ENCODE results near the gene FMNL3.
A peak's percentile ranks its signal among the peaks of the same experiment; 100 is the strongest.

The FMNL3 gene, protein sequence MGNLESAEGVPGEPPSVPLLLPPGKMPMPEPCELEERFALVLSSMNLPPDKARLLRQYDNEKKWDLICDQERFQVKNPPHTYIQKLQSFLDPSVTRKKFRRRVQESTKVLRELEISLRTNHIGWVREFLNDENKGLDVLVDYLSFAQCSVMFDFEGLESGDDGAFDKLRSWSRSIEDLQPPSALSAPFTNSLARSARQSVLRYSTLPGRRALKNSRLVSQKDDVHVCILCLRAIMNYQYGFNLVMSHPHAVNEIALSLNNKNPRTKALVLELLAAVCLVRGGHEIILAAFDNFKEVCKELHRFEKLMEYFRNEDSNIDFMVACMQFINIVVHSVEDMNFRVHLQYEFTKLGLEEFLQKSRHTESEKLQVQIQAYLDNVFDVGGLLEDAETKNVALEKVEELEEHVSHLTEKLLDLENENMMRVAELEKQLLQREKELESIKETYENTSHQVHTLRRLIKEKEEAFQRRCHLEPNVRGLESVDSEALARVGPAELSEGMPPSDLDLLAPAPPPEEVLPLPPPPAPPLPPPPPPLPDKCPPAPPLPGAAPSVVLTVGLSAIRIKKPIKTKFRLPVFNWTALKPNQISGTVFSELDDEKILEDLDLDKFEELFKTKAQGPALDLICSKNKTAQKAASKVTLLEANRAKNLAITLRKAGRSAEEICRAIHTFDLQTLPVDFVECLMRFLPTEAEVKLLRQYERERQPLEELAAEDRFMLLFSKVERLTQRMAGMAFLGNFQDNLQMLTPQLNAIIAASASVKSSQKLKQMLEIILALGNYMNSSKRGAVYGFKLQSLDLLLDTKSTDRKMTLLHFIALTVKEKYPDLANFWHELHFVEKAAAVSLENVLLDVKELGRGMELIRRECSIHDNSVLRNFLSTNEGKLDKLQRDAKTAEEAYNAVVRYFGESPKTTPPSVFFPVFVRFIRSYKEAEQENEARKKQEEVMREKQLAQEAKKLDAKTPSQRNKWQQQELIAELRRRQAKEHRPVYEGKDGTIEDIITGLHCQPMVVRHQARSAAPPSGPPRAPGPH

DNA sequence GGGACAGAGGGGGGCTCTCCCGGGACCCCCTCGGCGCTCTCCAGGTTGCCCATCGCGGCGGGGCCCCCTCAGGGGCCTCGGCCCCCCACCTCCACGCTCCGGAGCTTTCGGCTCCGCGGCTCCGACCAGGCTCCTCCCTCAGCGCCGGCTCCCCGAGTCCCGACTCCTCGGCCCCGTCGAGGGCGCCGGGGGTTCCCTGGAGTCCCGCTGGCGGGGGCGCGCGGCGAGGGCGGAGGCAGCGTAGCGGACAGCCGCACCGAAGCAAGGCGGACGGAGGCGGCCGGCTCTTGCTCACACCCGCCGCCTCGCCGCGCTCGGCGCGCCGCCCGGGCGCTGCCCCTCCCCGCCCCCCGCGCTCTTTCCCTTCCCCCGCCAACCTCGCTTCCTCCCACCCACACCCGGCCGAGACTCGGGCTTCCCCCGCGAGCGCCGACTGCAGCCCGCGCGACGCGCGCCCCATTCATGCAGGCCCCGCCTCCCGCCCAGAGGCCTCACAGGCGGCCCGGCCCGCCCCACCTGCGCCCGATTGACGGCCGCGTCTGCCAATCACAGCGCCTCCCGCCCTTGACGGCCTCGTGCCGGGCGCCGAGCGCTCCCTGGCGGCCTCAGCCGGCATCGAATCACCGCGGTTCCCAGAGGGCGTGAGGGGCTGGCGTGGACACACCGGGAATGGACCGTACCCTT lies at the start of gene FMNL3:
FMNL3 (minus strand) TSS at position 278 of the 684 bp plus-strand sequence; CDS start at position 53, 225 bp downstream.
- TF ChIP-seq, protein P1, sequence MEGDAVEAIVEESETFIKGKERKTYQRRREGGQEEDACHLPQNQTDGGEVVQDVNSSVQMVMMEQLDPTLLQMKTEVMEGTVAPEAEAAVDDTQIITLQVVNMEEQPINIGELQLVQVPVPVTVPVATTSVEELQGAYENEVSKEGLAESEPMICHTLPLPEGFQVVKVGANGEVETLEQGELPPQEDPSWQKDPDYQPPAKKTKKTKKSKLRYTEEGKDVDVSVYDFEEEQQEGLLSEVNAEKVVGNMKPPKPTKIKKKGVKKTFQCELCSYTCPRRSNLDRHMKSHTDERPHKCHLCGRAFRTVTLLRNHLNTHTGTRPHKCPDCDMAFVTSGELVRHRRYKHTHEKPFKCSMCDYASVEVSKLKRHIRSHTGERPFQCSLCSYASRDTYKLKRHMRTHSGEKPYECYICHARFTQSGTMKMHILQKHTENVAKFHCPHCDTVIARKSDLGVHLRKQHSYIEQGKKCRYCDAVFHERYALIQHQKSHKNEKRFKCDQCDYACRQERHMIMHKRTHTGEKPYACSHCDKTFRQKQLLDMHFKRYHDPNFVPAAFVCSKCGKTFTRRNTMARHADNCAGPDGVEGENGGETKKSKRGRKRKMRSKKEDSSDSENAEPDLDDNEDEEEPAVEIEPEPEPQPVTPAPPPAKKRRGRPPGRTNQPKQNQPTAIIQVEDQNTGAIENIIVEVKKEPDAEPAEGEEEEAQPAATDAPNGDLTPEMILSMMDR (IDR thresholded peaks at IDR 0.05; ENCODE audit: insufficient read depth, low read depth, low read length, missing control alignments) = peak; percentile 92
- peak; percentile 99 for DNase-seq (ENCODE audit: low read depth)
- H3K4me3 ChIP-seq (ENCODE audit: low read depth, low read length) = peak within 1 kb of the TSS; percentile 77

DNA sequence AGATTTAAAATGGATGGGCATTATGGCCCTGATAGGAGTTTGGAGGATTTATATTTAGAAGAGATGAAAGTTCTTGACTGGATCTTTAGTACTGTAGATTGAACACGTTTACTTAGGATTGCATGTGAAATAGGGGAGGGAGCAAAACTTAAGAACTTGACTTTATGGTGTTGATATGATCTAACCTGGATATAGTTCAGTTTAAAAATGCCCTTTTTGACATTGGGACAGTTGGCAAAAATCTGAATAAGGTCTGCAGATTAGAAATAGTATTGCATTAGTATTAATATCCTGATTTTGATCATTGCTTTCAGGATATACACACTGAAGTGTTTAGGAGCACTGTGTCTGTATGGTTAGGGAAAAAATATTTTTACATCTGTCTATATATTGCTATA lies 43.8 kb upstream of the FMNL3 start:
- no peak overlapping the region for H3K4me3 ChIP-seq (ENCODE audit: low read depth, low read length)
- no peak for DNase-seq (ENCODE audit: low read depth)
- TF ChIP-seq, protein P1 (IDR thresholded peaks at IDR 0.05; ENCODE audit: insufficient read depth, low read depth, low read length, missing control alignments) = no peak

DNA sequence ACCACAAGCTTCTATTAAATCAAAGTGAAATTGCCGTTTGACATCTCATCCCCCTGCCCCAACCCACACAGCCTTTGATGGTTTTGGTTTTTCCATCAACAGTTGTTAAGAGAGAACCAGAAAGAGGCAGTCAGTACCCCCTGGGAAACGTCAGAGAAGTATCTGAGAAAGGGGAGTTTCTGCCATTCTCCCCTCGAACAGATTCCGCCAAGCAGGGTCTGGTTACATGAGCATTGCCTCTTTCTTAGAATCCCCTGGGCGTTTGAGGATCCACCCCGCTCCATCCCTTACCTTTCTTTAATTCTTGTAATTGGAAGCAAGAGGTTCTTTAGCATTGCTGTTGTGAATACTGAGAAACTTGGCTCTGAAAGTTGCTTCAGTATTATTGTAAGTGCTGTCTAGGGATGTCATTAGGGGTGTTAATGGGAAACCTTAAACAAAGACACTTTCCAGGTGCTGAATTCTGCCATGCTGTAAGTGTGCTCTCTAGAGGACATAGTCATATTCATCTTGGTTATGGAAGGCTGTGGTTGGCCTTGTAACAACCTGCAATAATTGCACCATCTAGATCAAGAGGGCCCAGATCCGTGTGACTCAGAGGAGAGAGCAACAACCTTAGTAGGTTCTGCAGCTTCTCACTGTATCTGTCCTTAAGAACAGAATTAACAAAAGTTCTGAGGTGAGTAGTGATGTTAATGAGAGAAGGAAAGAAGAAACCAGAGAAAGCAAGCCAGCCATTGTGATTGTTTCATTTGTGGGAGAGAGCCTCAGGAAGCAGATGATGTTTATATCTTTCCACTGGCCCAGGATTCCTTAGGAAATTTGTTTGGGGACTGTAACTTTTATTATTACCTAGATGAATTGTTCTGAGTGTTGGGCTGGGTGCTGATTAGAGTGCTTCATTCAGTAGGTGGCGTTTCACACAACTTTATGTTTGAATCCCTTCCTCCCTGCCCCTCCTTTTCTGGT lies 43.1 kb upstream of the FMNL3 start:
- TF ChIP-seq, protein P1 (IDR thresholded peaks at IDR 0.05; ENCODE audit: insufficient read depth, low read depth, low read length, missing control alignments) = no peak
- peak overlapping the region; percentile 1; the same call in 1 of the 2 replicates for H3K4me3 ChIP-seq (ENCODE audit: low read depth, low read length)
- peak; percentile 73 for DNase-seq (ENCODE audit: low read depth)

DNA sequence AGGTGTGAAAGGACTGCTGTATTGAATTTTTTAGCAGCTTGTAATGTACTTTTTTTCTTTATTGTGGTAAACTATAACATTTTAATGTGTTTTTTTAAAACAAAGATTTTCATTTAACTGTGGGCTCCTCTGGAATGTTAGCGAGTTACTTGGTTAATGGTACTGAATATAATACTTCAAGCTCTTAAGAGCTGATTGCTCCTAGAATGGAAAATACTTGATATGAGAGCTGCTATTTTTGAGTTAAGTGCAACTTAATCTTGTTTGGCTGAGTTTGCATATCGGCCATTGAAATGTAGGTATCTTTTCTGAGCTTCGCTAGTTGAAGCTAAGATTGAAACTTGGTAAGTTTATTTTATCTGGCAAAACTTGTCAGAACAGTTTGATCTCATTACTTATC lies 41.6 kb upstream of the FMNL3 start:
- TF ChIP-seq, protein P1 (IDR thresholded peaks at IDR 0.05; ENCODE audit: insufficient read depth, low read depth, low read length, missing control alignments) = no peak
- DNase-seq (ENCODE audit: low read depth) = no peak
- H3K4me3 ChIP-seq (ENCODE audit: low read depth, low read length) = no peak overlapping the region; the same call in 1 of the 2 replicates

DNA sequence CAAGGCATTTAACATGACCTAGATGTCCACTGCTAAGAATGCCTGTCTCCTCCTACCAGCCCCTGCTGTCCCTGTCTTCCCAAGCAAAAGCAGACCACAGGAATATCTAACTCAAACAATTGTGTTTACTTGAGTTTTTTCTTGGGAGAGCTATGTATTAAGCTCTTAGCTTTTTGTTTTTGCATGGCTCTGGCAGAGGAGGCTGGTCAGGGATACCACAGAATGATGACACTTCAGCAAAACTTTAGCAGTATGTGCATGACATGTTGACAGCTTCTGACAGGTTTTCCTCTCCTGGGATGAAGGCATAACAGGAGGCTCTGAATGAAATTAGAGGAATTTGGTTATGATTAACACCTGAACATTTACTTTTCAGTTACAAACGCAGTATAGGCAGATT lies 41.1 kb upstream of the FMNL3 start:
- no peak overlapping the region; the same call in 1 of the 2 replicates for H3K4me3 ChIP-seq (ENCODE audit: low read depth, low read length)
- no peak for DNase-seq (ENCODE audit: low read depth)
- TF ChIP-seq, protein P1 (IDR thresholded peaks at IDR 0.05; ENCODE audit: insufficient read depth, low read depth, low read length, missing control alignments) = no peak
